ENCODE results near the gene GBP3. TPM values are rescaled to one million over a fixed set of nuclear protein-coding genes. Genes with fewer than 3 reads are reported as not detected.
"Not testable (repeated sequence)": the region's sequence is repeated elsewhere in the genome, so short reads cannot be mapped to it uniquely, and the experiment has no call there.

Gene GBP3
- total RNA-seq, 1 donor from 2014 or later, result 7.2 TPM

DNA sequence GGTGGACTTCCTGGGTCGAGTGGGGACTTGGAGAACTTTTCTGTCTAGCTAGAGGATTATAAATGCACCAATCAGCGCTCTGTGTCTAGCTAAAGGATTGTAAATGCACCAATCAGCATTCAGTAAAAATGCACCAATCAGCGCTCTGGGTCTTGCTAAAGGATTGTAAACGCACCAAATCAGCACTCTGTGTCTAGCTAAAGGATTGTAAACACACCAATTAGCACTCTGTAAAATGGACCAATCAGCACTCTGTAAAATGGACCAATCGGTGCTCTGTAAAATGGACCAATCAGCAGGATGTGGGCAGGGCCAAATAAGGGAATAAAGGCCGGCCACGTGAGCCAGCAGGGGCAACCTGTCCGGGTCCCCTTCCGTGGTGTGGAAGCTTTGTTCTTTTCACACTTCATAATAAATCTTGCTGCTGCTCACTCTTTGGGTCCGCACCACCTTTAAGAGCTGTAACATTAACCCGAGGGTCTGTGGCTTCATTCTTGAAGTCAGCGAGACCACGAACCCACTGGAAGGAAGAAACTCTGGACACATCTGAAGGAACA, 48.0 kb downstream of the GBP3 start:
- DNase-seq, result not testable (repeated sequence)

GRCh38 chr1:88973520-88974137, 49.0 kb downstream of the GBP3 start:
- DNase-seq, result no peak

DNA sequence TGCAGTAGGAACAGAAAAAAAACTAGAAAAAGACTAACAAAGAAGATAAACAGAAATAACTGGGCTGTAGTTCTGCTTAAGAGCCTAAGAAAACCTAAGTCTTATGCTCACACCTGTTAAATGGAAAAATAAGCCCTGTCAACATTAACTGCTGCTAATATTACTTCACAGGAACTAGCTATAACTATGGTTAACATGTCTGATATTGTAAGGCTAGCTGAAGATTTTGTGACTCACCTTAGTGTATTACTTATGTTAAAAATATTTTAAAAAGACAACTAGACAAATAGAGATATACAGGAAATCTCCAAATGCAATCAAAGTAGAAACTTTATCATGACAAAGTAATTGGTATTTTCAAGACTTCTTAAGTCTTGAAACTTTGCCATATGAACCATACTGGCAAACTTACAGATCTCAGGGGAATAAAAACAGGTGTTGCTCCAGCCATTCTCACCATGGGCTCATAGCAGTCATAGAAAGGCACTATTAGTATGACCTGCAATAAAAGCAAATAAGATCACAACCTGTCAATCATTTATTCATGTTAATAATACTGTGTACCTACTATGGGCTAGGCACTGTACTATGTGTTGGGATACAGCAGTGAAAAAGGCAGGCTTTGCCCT, 60.9 kb downstream of the GBP3 start:
- no peak for DNase-seq

GRCh38 chr1:88961081-88961480, 61.6 kb downstream of the GBP3 start:
- no peak for DNase-seq

Small RNAs within 50 kb of the gene (small RNA-seq; reads per million reads assigned to genes)
- gene RF00019 (ENCODE audit: low replicate concordance), result not detected

Other genes starting within 250 kb of the GBP3 start
- 50.5 TPM for gene GTF2B, start 131.3 kb downstream of the GBP3 start, total RNA-seq
- gene KYAT3, start 30.2 kb downstream of the GBP3 start, total RNA-seq, result 18.8 TPM
- 15.6 TPM for gene RBMXL1, start 30.2 kb downstream of the GBP3 start, total RNA-seq
- gene GBP1, start 42.3 kb upstream of the GBP3 start, total RNA-seq, result 42.4 TPM
- 15.4 TPM for gene GBP2, start 103.2 kb upstream of the GBP3 start, total RNA-seq
- not detected for gene GBP7, start 153.1 kb upstream of the GBP3 start, total RNA-seq
- gene GBP4, start 176.1 kb upstream of the GBP3 start, total RNA-seq, result 1.6 TPM
- 1.4 TPM for gene GBP5, start 250.0 kb upstream of the GBP3 start, total RNA-seq